GM12878 (cell line): ENCODE data around the gene TTYH3. TPM values are rescaled to one million over a fixed set of nuclear protein-coding genes. Genes with fewer than 3 reads are reported as not detected.

Experiments used
- ATAC-seq: fragments of 200-7000 bp; cut with Tn5 transposase; 3 replicates; pipeline ENCODE4 v1.9.1; 2020; ENCODE audit warnings: mild to moderate bottlenecking, moderate library complexity
- BruUV-seq: library from RNA; stranded (reverse); fragments of 400-500 nt; replicated peaks from 2 replicates; lab custom pipeline; 2021; lab: Mats Ljungman, UMichigan
- CTCF ChIA-PET: fragments of 300-600 bp; sonication (Branson Sonifier 250); formaldehyde crosslinking; extraction: SDS; loops from one replicate; lab custom pipeline; 2021; ENCODE audit warnings: inconsistent platforms; lab: Yijun Ruan, JAX
- POLR2A ChIA-PET: fragments of 350-600 bp; formaldehyde crosslinking; extraction: SDS; loops from one replicate; lab custom pipeline; 2021; ENCODE audit warnings: inconsistent platforms; lab: Charles Lee
- RAD21 ChIA-PET: fragments of 300-600 bp; sonication (Branson Sonifier 250); formaldehyde crosslinking; loops from one replicate; lab custom pipeline; 2023; ENCODE audit warnings: antibody characterized with exemption; ENCODE audit not compliant: unreplicated experiment; lab: Charles Lee
- SMC1A ChIA-PET: fragments of 300-600 bp; sonication (Branson Sonifier 250); formaldehyde crosslinking; loops from one replicate; lab custom pipeline; 2023; ENCODE audit not compliant: unreplicated experiment, uncharacterized antibody; lab: Charles Lee
- DNase-seq: peaks from one replicate; pipeline ENCODE4 v3.0.0-alpha.2; 2011; ENCODE audit warnings: low read depth, low spot score
- FAIRE-seq: peaks from 3 replicates; lab custom pipeline; 2011; peaks lifted over from hg19 to GRCh38; lab: Jason Lieb, UNC
- H2AFZ ChIP-seq: 2 replicates; pipeline ENCODE4 v1.6.0; 2011; ENCODE audit warnings: low read depth, low read length, control low read depth; ENCODE audit not compliant: control insufficient read depth
- H3K27ac ChIP-seq: 2 replicates; pipeline ENCODE4 v1.5.1; 2011; ENCODE audit warnings: control low read depth; ENCODE audit not compliant: control insufficient read depth, insufficient read depth
- H3K27me3 ChIP-seq, 2 experiments: replicated peaks in 1 of 2; 2 replicates each; pipeline versions ENCODE4 v1.6.0 to v1.6.1; 2011; ENCODE audit warnings: low read length in 1 of 2; ENCODE audit not compliant: control insufficient read depth in 2 of 2, insufficient read depth in 2 of 2
- H3K36me3 ChIP-seq, 2 experiments: 2 replicates each; pipeline ENCODE4 v1.5.1; 2011; ENCODE audit warnings: low read length in 1 of 2; ENCODE audit not compliant: control insufficient read depth in 2 of 2, insufficient read depth in 2 of 2
- H3K4me1 ChIP-seq: 2 replicates; pipeline ENCODE4 v1.6.1; 2011; ENCODE audit warnings: mild to moderate bottlenecking, low read length, moderate library complexity, mixed read lengths; ENCODE audit not compliant: control insufficient read depth, insufficient read depth
- H3K4me2 ChIP-seq: 2 replicates; pipeline ENCODE4 v1.6.0; 2011; ENCODE audit warnings: control low read depth; ENCODE audit not compliant: control insufficient read depth, insufficient read depth
- H3K4me3 ChIP-seq: fragments of 200-600 bp; sonication (generic); 2 replicates; pipeline ENCODE4 v1.5.1; 2016
- H3K79me2 ChIP-seq: 2 replicates; pipeline ENCODE4 v1.6.0; 2011; ENCODE audit warnings: low read length; ENCODE audit not compliant: control insufficient read depth, insufficient read depth
- H3K9ac ChIP-seq: 2 replicates; pipeline ENCODE4 v1.8.0; 2011; ENCODE audit warnings: low read length, control low read depth, mixed read lengths; ENCODE audit not compliant: control insufficient read depth, insufficient read depth
- H3K9me3 ChIP-seq: replicated peaks from 3 replicates; pipeline ENCODE4 v1.5.1; 2011; ENCODE audit warnings: mild to moderate bottlenecking, low read length; ENCODE audit not compliant: control insufficient read depth, insufficient read depth
- H4K20me1 ChIP-seq: 2 replicates; pipeline ENCODE4 v1.6.0; 2011; ENCODE audit not compliant: control insufficient read depth, insufficient read depth
- CBX3 ChIP-seq: fragments of 200-600 bp; sonication (generic); IDR thresholded peaks from 2 replicates; pipeline ENCODE4 v1.6.1; 2016; ENCODE audit warnings: low read depth, borderline replicate concordance
- HSF1 ChIP-seq: fragments of 150-350 bp; IDR thresholded peaks from 2 replicates; pipeline ENCODE4 v1.6.1; 2014; ENCODE audit warnings: mild to moderate bottlenecking, low read depth, low read length
- IKZF1 ChIP-seq: fragments of 450-650 bp; conservative IDR thresholded peaks from 2 replicates; pipeline ENCODE4 v1.6.1; 2017; ENCODE audit warnings: antibody characterized with exemption, mild to moderate bottlenecking
- NFIC ChIP-seq: IDR thresholded peaks from 2 replicates; pipeline ENCODE4 v1.6.1; 2012; ENCODE audit warnings: low read depth, mild to moderate bottlenecking, inconsistent platforms, low read length, moderate library complexity
- ZNF687 ChIP-seq: fragments of 450-650 bp; IDR thresholded peaks from 2 replicates; pipeline ENCODE4 v1.6.1; 2017; ENCODE audit warnings: mild to moderate bottlenecking, moderate library complexity
- WGBS: methylation state at CpG from one replicate; pipeline ENCODE4 v1.1.6; 2016; ENCODE audit warnings: low lambda C conversion rate; ENCODE audit not compliant: insufficient replicate concordance, insufficient coverage; ENCODE audit errors: missing lambda C conversion rate; 5-methylcytosine and 5-hydroxymethylcytosine counted together
- in situ Hi-C: fragments of 300-500 bp; cut with MboI; formaldehyde crosslinking; loops from 9 replicates; pipeline ENCODE4 v1.14.3; 2018; ENCODE audit warnings: mixed read lengths
- intact Hi-C: fragments of 100-400 bp; cut with micrococcal nuclease; formaldehyde crosslinking; loops from one replicate; pipeline ENCODE4 v1.14.2; 2022; ENCODE audit not compliant: unreplicated experiment
- polyA plus RNA-seq, 11 experiments: library from polyadenylated mRNA; depleted of rRNA in 4 of 11; unstranded in 6 of 11; stranded (reverse) in 5 of 11; fragments of >200 nt; fragmentation: Nextera tagmentation in 4 of 11; fragmentation: Illumina TruSeq in 1 of 11; extraction: Ambion mirVana in 4 of 11; extraction: Trizol in 1 of 11; gene quantifications; 1 replicate in 1 of 11; 2 replicates in 10 of 11; pipeline versions ENCODE4 v1.2.1 to v1.2.3, GENCODE V29; 2011 to 2016; ENCODE audit warnings: inconsistent platforms in 2 of 11, missing spikeins in 2 of 11, low read depth in 1 of 11
- total RNA-seq, 4 experiments: library from RNA; depleted of rRNA in 3 of 4; stranded (reverse); fragments of >200 nt in 3 of 4; fragmentation: Illumina TruSeq in 1 of 4; extraction: Trizol in 1 of 4; gene quantifications; 2 replicates each; pipeline versions ENCODE4 v1.2.1 to v1.2.3, GENCODE V29; 2013 to 2021
- TF ChIP-seq, protein P1 (sequence below): IDR thresholded peaks from 2 replicates; pipeline ENCODE4 v1.6.1; 2012; ENCODE audit warnings: low read depth, low read length, improper control_type of control experiment
- TF ChIP-seq, protein P2 (sequence below): fragments of 450-650 bp; IDR thresholded peaks from 2 replicates; pipeline ENCODE4 v1.6.1; 2017; ENCODE audit warnings: mild to moderate bottlenecking, moderate library complexity
- TF ChIP-seq, protein P3 (sequence below): IDR thresholded peaks from 2 replicates; pipeline ENCODE4 v1.6.1; 2012; ENCODE audit warnings: improper control_type of control experiment, low read depth, low read length; ENCODE audit not compliant: insufficient replicate concordance

Gene TTYH3
- total and polyA plus RNA-seq, 10 of the 15 experiments (the other 5 are each of a cell fraction or from before 2014, with no cell fraction given): 0.79 to 71.4 (median 10.5) TPM

DNA sequence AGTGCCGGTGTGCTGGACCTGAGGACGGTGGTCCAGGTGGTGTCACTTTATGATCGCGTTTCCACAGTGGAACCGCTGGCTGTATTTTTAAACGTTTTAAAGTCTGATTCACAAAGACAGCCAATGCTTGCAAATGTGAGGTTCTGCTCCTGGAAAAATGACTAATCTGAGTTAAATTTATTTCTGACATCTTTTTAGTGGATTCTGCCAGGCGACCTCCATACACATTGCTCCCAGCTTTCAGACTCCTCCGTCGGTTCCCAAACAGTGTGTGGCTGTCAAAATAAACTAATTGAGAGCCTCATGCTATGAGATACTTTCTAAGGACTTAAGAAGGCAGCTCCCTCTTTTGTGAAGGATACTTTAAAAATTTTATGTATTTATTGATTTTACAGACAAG, 12.7 kb upstream of the TTYH3 start:
- ChIA-PET CTCF (interaction anchor here (1.5 kb wide), 1 partner anchor 10 kb away, joined by 5 read pairs; no protein-coding TSS in a partner anchor), SMC1A (no interaction called here), POLR2A (no interaction called here), RAD21 (no interaction called here)
- Histone ChIP-seq H3K36me3 (no peaks in the 10 kb centered on the region), H3K9ac (no peak overlapping the region), H2AFZ (no peak overlapping the region), H4K20me1 (no peaks in the 10 kb centered on the region), H3K79me2 (no peaks in the 10 kb centered on the region), H3K27ac (no peak overlapping the region), H3K27me3 (no peaks in the 10 kb centered on the region), H3K9me3 (no peaks in the 10 kb centered on the region), H3K4me2 (no peak overlapping the region), H3K4me3 (no peak overlapping the region), H3K4me1 (no peaks in the 10 kb centered on the region)
- in situ Hi-C loops: no loop called here
- intact Hi-C loops: no loop called here
- DNase-seq (no peak), FAIRE-seq (no peak), ATAC-seq (no peak)
- WGBS: 76% methylated on average over 9 of the region's 9 CpGs
- BruUV-seq: no TSS peak
- TF ChIP-seq, protein P1, sequence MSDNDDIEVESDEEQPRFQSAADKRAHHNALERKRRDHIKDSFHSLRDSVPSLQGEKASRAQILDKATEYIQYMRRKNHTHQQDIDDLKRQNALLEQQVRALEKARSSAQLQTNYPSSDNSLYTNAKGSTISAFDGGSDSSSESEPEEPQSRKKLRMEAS: no peak
- TF ChIP-seq IKZF1: no peak
- no peak for TF ChIP-seq HSF1
- no peak for TF ChIP-seq CBX3
- TF ChIP-seq ZNF687: no peak
- TF ChIP-seq NFIC: no peak
- TF ChIP-seq, protein P2, sequence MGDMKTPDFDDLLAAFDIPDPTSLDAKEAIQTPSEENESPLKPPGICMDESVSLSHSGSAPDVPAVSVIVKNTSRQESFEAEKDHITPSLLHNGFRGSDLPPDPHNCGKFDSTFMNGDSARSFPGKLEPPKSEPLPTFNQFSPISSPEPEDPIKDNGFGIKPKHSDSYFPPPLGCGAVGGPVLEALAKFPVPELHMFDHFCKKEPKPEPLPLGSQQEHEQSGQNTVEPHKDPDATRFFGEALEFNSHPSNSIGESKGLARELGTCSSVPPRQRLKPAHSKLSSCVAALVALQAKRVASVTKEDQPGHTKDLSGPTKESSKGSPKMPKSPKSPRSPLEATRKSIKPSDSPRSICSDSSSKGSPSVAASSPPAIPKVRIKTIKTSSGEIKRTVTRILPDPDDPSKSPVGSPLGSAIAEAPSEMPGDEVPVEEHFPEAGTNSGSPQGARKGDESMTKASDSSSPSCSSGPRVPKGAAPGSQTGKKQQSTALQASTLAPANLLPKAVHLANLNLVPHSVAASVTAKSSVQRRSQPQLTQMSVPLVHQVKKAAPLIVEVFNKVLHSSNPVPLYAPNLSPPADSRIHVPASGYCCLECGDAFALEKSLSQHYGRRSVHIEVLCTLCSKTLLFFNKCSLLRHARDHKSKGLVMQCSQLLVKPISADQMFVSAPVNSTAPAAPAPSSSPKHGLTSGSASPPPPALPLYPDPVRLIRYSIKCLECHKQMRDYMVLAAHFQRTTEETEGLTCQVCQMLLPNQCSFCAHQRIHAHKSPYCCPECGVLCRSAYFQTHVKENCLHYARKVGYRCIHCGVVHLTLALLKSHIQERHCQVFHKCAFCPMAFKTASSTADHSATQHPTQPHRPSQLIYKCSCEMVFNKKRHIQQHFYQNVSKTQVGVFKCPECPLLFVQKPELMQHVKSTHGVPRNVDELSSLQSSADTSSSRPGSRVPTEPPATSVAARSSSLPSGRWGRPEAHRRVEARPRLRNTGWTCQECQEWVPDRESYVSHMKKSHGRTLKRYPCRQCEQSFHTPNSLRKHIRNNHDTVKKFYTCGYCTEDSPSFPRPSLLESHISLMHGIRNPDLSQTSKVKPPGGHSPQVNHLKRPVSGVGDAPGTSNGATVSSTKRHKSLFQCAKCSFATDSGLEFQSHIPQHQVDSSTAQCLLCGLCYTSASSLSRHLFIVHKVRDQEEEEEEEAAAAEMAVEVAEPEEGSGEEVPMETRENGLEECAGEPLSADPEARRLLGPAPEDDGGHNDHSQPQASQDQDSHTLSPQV: no peak
- TF ChIP-seq, protein P3, sequence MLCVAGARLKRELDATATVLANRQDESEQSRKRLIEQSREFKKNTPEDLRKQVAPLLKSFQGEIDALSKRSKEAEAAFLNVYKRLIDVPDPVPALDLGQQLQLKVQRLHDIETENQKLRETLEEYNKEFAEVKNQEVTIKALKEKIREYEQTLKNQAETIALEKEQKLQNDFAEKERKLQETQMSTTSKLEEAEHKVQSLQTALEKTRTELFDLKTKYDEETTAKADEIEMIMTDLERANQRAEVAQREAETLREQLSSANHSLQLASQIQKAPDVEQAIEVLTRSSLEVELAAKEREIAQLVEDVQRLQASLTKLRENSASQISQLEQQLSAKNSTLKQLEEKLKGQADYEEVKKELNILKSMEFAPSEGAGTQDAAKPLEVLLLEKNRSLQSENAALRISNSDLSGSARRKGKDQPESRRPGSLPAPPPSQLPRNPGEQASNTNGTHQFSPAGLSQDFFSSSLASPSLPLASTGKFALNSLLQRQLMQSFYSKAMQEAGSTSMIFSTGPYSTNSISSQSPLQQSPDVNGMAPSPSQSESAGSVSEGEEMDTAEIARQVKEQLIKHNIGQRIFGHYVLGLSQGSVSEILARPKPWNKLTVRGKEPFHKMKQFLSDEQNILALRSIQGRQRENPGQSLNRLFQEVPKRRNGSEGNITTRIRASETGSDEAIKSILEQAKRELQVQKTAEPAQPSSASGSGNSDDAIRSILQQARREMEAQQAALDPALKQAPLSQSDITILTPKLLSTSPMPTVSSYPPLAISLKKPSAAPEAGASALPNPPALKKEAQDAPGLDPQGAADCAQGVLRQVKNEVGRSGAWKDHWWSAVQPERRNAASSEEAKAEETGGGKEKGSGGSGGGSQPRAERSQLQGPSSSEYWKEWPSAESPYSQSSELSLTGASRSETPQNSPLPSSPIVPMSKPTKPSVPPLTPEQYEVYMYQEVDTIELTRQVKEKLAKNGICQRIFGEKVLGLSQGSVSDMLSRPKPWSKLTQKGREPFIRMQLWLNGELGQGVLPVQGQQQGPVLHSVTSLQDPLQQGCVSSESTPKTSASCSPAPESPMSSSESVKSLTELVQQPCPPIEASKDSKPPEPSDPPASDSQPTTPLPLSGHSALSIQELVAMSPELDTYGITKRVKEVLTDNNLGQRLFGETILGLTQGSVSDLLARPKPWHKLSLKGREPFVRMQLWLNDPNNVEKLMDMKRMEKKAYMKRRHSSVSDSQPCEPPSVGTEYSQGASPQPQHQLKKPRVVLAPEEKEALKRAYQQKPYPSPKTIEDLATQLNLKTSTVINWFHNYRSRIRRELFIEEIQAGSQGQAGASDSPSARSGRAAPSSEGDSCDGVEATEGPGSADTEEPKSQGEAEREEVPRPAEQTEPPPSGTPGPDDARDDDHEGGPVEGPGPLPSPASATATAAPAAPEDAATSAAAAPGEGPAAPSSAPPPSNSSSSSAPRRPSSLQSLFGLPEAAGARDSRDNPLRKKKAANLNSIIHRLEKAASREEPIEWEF: no peak
